GM12878 (cell line): ENCODE measurements around the gene MED19. TPM values are rescaled to one million over a fixed set of nuclear protein-coding genes. Genes with fewer than 3 reads are reported as not detected.

Experiments used
- BHLHE40 ChIP-seq, 2 experiments: fragments of 450-650 bp in 1 of 2; IDR thresholded peaks; 2 replicates each; pipeline ENCODE4 v1.6.1; 2011 to 2017; ENCODE audit warnings: low read depth in 2 of 2, borderline replicate concordance in 1 of 2, improper control_type of control experiment in 1 of 2, low read length in 1 of 2, mild to moderate bottlenecking in 1 of 2
- CBFB ChIP-seq: IDR thresholded peaks from 2 replicates; pipeline ENCODE4 v1.6.1; 2016; ENCODE audit warnings: antibody characterized with exemption, low read depth
- EGR1 ChIP-seq, 2 experiments: IDR thresholded peaks; 1 replicate in 1 of 2; 2 replicates in 1 of 2; pipeline ENCODE4 v1.6.1; 2011 to 2012; ENCODE audit warnings: low read depth in 2 of 2, low read length in 2 of 2, borderline replicate concordance in 1 of 2, mild to moderate bottlenecking in 1 of 2, moderate library complexity in 1 of 2
- ETV6 ChIP-seq, 2 experiments: fragments of 450-650 bp in 1 of 2; IDR thresholded peaks in 1 of 2; conservative IDR thresholded peaks in 1 of 2; 2 replicates each; pipeline ENCODE4 v1.6.1; 2014; ENCODE audit warnings: antibody characterized with exemption in 1 of 2, borderline replicate concordance in 1 of 2, low read depth in 1 of 2, mild to moderate bottlenecking in 1 of 2, moderate library complexity in 1 of 2
- FOXK2 ChIP-seq: fragments of 450-650 bp; IDR thresholded peaks from 2 replicates; pipeline ENCODE4 v1.6.1; 2017; ENCODE audit warnings: mild to moderate bottlenecking, moderate library complexity
- HDAC2 ChIP-seq: fragments of 200-600 bp; sonication (generic); IDR thresholded peaks from 2 replicates; pipeline ENCODE4 v1.6.1; 2017
- JUNB ChIP-seq: IDR thresholded peaks from 2 replicates; pipeline ENCODE4 v1.6.1; 2016; ENCODE audit warnings: antibody characterized with exemption, mild to moderate bottlenecking
- MYB ChIP-seq: fragments of 150-350 bp; IDR thresholded peaks from 2 replicates; pipeline ENCODE4 v1.6.1; 2014; ENCODE audit warnings: mild to moderate bottlenecking, low read depth, low read length, borderline replicate concordance
- RELA ChIP-seq: fragments of 450-650 bp; IDR thresholded peaks from 2 replicates; pipeline ENCODE4 v1.8.0; 2014; ENCODE audit warnings: borderline replicate concordance; ENCODE audit not compliant: partially characterized antibody
- SMAD5 ChIP-seq: IDR thresholded peaks from 2 replicates; pipeline ENCODE4 v1.6.1; 2016; ENCODE audit warnings: antibody characterized with exemption, low read depth
- ZNF217 ChIP-seq: fragments of 450-650 bp; IDR thresholded peaks from 2 replicates; pipeline ENCODE4 v1.6.1; 2017; ENCODE audit warnings: antibody characterized with exemption, mild to moderate bottlenecking
- polyA plus RNA-seq, 11 experiments: library from polyadenylated mRNA; depleted of rRNA in 4 of 11; unstranded in 6 of 11; stranded (reverse) in 5 of 11; fragments of >200 nt; fragmentation: Nextera tagmentation in 4 of 11; fragmentation: Illumina TruSeq in 1 of 11; extraction: Ambion mirVana in 4 of 11; extraction: Trizol in 1 of 11; gene quantifications; 1 replicate in 1 of 11; 2 replicates in 10 of 11; pipeline versions ENCODE4 v1.2.1 to v1.2.3, GENCODE V29; 2011 to 2016; ENCODE audit warnings: inconsistent platforms in 2 of 11, missing spikeins in 2 of 11, low read depth in 1 of 11
- total RNA-seq, 4 experiments: library from RNA; depleted of rRNA in 3 of 4; stranded (reverse); fragments of >200 nt in 3 of 4; fragmentation: Illumina TruSeq in 1 of 4; extraction: Trizol in 1 of 4; gene quantifications; 2 replicates each; pipeline versions ENCODE4 v1.2.1 to v1.2.3, GENCODE V29; 2013 to 2021
- TF ChIP-seq, protein P1 (sequence below): fragments of 450-650 bp; formaldehyde crosslinking; IDR thresholded peaks from 2 replicates; pipeline ENCODE4 v1.4.0; 2022; ENCODE audit warnings: mild to moderate bottlenecking, moderate library complexity
- TF ChIP-seq, protein P2 (sequence below): fragments of 450-650 bp; IDR thresholded peaks from 2 replicates; pipeline ENCODE4 v1.6.1; 2017; ENCODE audit warnings: mild to moderate bottlenecking, moderate library complexity
- TF ChIP-seq, protein P3 (sequence below), 3 experiments: IDR thresholded peaks in 2 of 3; conservative IDR thresholded peaks in 1 of 3; 2 replicates each; pipeline ENCODE4 v1.5.1; 2011; ENCODE audit warnings: low read depth in 3 of 3, low read length in 3 of 3, mild to moderate bottlenecking in 3 of 3, control low read depth in 2 of 3, moderate library complexity in 2 of 3, inconsistent platforms in 1 of 3, mixed read lengths in 1 of 3; ENCODE audit not compliant: control insufficient read depth in 2 of 3, insufficient read depth in 1 of 3; ENCODE audit errors: extremely low read depth in 1 of 3

MED19 gene
- total and polyA plus RNA-seq, 10 of the 15 experiments (the other 5 are each of a cell fraction or from before 2014, with no cell fraction given) = 4.9 to 28.2 (median 17.3) TPM

DNA sequence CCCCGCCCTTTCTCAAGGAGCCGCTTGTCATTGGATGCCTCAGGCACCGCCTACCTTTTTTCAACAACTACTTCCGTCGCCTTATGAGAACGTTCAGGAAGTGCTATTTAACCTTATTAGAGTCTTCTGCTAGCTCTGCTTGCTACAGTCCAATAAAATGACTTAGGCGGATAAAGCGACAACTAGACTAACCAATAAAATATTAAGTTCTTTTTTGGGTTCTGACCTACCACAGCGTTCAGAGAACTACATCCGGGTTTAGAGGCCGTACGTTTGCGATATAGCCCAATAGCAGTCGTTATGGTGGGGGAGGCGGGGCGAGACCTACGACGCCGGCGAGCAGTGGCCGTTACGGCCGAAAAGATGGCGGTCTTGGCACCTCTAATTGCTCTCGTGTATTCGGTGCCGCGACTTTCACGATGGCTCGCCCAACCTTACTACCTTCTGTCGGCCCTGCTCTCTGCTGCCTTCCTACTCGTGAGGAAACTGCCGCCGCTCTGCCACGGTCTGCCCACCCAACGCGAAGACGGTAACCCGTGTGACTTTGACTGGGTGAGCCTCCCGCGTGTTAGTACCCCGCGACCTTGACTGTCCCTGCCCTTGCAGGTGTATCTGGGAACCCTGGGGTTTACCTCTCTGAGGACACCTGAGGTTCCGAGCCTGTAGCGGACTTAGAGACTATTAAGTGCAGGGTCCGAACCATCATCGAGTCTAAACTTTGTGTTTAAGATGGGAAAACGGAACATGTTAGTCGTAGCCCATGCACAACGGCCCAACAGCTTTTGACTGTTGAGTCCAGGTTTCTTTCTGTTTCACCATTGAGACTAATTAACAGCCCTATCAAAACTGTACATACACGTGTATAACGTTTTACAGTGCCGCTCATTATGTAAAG, 488 bp upstream of the MED19 start, which contains the start of gene TMX2 (continued):
- TF ChIP-seq, protein P1, sequence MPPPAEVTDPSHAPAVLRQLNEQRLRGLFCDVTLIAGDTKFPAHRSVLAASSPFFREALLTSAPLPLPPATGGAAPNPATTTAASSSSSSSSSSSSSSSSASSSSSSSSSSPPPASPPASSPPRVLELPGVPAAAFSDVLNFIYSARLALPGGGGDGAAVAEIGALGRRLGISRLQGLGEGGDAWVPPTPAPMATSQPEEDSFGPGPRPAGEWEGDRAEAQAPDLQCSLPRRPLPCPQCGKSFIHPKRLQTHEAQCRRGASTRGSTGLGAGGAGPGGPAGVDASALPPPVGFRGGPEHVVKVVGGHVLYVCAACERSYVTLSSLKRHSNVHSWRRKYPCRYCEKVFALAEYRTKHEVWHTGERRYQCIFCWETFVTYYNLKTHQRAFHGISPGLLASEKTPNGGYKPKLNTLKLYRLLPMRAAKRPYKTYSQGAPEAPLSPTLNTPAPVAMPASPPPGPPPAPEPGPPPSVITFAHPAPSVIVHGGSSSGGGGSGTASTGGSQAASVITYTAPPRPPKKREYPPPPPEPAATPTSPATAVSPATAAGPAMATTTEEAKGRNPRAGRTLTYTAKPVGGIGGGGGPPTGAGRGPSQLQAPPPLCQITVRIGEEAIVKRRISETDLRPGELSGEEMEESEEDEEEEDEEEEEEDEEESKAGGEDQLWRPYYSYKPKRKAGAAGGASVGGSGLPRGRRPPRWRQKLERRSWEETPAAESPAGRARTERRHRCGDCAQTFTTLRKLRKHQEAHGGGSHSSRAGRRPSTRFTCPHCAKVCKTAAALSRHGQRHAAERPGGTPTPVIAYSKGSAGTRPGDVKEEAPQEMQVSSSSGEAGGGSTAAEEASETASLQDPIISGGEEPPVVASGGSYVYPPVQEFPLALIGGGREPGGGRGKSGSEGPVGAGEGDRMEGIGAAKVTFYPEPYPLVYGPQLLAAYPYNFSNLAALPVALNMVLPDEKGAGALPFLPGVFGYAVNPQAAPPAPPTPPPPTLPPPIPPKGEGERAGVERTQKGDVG (CRISPR knock-in tag) = no peak
- TF ChIP-seq ZNF217 = no peak
- no peak for TF ChIP-seq RELA
- no peak for TF ChIP-seq CBFB
- TF ChIP-seq, protein P2, sequence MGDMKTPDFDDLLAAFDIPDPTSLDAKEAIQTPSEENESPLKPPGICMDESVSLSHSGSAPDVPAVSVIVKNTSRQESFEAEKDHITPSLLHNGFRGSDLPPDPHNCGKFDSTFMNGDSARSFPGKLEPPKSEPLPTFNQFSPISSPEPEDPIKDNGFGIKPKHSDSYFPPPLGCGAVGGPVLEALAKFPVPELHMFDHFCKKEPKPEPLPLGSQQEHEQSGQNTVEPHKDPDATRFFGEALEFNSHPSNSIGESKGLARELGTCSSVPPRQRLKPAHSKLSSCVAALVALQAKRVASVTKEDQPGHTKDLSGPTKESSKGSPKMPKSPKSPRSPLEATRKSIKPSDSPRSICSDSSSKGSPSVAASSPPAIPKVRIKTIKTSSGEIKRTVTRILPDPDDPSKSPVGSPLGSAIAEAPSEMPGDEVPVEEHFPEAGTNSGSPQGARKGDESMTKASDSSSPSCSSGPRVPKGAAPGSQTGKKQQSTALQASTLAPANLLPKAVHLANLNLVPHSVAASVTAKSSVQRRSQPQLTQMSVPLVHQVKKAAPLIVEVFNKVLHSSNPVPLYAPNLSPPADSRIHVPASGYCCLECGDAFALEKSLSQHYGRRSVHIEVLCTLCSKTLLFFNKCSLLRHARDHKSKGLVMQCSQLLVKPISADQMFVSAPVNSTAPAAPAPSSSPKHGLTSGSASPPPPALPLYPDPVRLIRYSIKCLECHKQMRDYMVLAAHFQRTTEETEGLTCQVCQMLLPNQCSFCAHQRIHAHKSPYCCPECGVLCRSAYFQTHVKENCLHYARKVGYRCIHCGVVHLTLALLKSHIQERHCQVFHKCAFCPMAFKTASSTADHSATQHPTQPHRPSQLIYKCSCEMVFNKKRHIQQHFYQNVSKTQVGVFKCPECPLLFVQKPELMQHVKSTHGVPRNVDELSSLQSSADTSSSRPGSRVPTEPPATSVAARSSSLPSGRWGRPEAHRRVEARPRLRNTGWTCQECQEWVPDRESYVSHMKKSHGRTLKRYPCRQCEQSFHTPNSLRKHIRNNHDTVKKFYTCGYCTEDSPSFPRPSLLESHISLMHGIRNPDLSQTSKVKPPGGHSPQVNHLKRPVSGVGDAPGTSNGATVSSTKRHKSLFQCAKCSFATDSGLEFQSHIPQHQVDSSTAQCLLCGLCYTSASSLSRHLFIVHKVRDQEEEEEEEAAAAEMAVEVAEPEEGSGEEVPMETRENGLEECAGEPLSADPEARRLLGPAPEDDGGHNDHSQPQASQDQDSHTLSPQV = no peak
- no peak for TF ChIP-seq JUNB
- no peak for TF ChIP-seq MYB
- no peak for TF ChIP-seq ETV6 (conservative IDR thresholded peaks at IDR 0.05 in 1 of 2, IDR thresholded peaks at IDR 0.05 in 1 of 2; ENCODE audit: borderline replicate concordance in 1 of 2, low read depth in 1 of 2)
- TF ChIP-seq SMAD5 = peak; percentile 81
- peak; percentile 70; the same call in 1 of the 2 replicates for TF ChIP-seq HDAC2
- TF ChIP-seq EGR1 (IDR thresholded peaks at IDR 0.05; ENCODE audit: borderline replicate concordance in 1 of 2, low read depth in 2 of 2, low read length in 2 of 2) = no peak
- peak; percentile 64; the same call in 1 of the 2 replicates for TF ChIP-seq FOXK2
- TF ChIP-seq BHLHE40 (IDR thresholded peaks at IDR 0.05; ENCODE audit: borderline replicate concordance in 1 of 2, low read depth in 2 of 2, low read length in 1 of 2) = 0 out of 4 replicates have a peak, but pooled peaks of 1 of the 2 experiments have one; percentile 26
- TF ChIP-seq, protein P3, sequence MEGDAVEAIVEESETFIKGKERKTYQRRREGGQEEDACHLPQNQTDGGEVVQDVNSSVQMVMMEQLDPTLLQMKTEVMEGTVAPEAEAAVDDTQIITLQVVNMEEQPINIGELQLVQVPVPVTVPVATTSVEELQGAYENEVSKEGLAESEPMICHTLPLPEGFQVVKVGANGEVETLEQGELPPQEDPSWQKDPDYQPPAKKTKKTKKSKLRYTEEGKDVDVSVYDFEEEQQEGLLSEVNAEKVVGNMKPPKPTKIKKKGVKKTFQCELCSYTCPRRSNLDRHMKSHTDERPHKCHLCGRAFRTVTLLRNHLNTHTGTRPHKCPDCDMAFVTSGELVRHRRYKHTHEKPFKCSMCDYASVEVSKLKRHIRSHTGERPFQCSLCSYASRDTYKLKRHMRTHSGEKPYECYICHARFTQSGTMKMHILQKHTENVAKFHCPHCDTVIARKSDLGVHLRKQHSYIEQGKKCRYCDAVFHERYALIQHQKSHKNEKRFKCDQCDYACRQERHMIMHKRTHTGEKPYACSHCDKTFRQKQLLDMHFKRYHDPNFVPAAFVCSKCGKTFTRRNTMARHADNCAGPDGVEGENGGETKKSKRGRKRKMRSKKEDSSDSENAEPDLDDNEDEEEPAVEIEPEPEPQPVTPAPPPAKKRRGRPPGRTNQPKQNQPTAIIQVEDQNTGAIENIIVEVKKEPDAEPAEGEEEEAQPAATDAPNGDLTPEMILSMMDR (IDR thresholded peaks at IDR 0.05 in 2 of 3, conservative IDR thresholded peaks at IDR 0.05 in 1 of 3; ENCODE audit: control insufficient read depth in 2 of 3, extremely low read depth in 1 of 3, insufficient read depth in 1 of 3, low read depth in 3 of 3, low read length in 3 of 3) = no peak
